GM23338 (cell line): Measurements from ENCODE around the gene MYLK. TPM values are rescaled to one million over a fixed set of nuclear protein-coding genes. Genes with fewer than 3 reads are reported as not detected.

ENCODE experiments used
- ATAC-seq: fragments of 200-7000 bp; cut with Tn5 transposase; 3 replicates; pipeline ENCODE4 v1.9.1; 2020
- DNase-seq: peaks from one replicate; pipeline ENCODE4 v3.0.0-alpha.2; 2015; ENCODE audit warnings: low spot score
- H2AFZ ChIP-seq: fragments of 200-600 bp; sonication (generic); 2 replicates; pipeline ENCODE4 v1.8.0; 2016; ENCODE audit warnings: antibody characterized with exemption, mild to moderate bottlenecking, moderate library complexity
- H3F3A ChIP-seq: fragments of 200-600 bp; sonication (generic); replicated peaks from 2 replicates; pipeline ENCODE4 v1.8.0; 2017; ENCODE audit warnings: antibody characterized with exemption, mixed run types, low read depth
- H3K27ac ChIP-seq: fragments of 200-600 bp; sonication (generic); 2 replicates; pipeline ENCODE4 v1.6.1; 2016; ENCODE audit warnings: low read depth
- H3K27me3 ChIP-seq: fragments of 200-600 bp; sonication (generic); 2 replicates; pipeline ENCODE4 v1.8.0; 2016; ENCODE audit warnings: mild to moderate bottlenecking, mixed run types, moderate library complexity; ENCODE audit not compliant: insufficient read depth
- H3K36me3 ChIP-seq: fragments of 200-600 bp; sonication (generic); 2 replicates; pipeline ENCODE4 v1.8.0; 2016; ENCODE audit warnings: mild to moderate bottlenecking; ENCODE audit not compliant: insufficient read depth
- H3K4me1 ChIP-seq: fragments of 200-600 bp; sonication (generic); 2 replicates; pipeline ENCODE4 v1.8.0; 2016; ENCODE audit warnings: mild to moderate bottlenecking, moderate library complexity; ENCODE audit not compliant: insufficient read depth
- H3K4me2 ChIP-seq: fragments of 200-600 bp; sonication (generic); 2 replicates; pipeline ENCODE4 v1.7.1; 2017; ENCODE audit warnings: mixed run types
- H3K4me3 ChIP-seq: fragments of 200-600 bp; sonication (generic); 2 replicates; pipeline ENCODE4 v1.6.1; 2016; ENCODE audit warnings: mixed run types
- H3K79me2 ChIP-seq: fragments of 200-600 bp; sonication (generic); replicated peaks from 2 replicates; pipeline ENCODE4 v1.8.0; 2017; ENCODE audit warnings: mild to moderate bottlenecking; ENCODE audit not compliant: insufficient read depth
- H3K9me2 ChIP-seq: fragments of 200-600 bp; sonication (generic); 2 replicates; pipeline ENCODE4 v1.8.0; 2017; ENCODE audit not compliant: insufficient read depth
- H4K20me1 ChIP-seq: fragments of 200-600 bp; sonication (generic); replicated peaks from 2 replicates; pipeline ENCODE4 v1.8.0; 2017; ENCODE audit warnings: mild to moderate bottlenecking; ENCODE audit not compliant: insufficient read depth
- H3K27ac Mint-ChIP-seq: 2 replicates; pipeline ENCODE4 v1.8.0; 2020; ENCODE audit warnings: inconsistent platforms, mild to moderate bottlenecking, moderate library complexity, mixed read lengths
- H3K27me3 Mint-ChIP-seq: 3 replicates; pipeline ENCODE4 v1.8.0; 2022; ENCODE audit warnings: low read depth, mild to moderate bottlenecking, moderate library complexity, mixed read lengths, inconsistent platforms; ENCODE audit not compliant: insufficient read depth, poor library complexity
- H3K36me3 Mint-ChIP-seq: 3 replicates; pipeline ENCODE4 v1.8.0; 2021; ENCODE audit warnings: low read depth, mild to moderate bottlenecking, inconsistent platforms, moderate library complexity, mixed read lengths
- H3K4me1 Mint-ChIP-seq: 3 replicates; pipeline ENCODE4 v1.8.0; 2020; ENCODE audit warnings: mild to moderate bottlenecking, inconsistent platforms, mixed read lengths
- H3K4me3 Mint-ChIP-seq: 3 replicates; pipeline ENCODE4 v1.8.0; 2021; ENCODE audit warnings: moderate library complexity, mild to moderate bottlenecking, inconsistent platforms, mixed read lengths
- H3K9me3 Mint-ChIP-seq: 3 replicates; pipeline ENCODE4 v1.8.0; 2020; ENCODE audit warnings: moderate library complexity, mild to moderate bottlenecking, inconsistent platforms, mixed read lengths
- CREB1 ChIP-seq: fragments of 250-450 bp; sonication (Bioruptor Pico); IDR thresholded peaks from 2 replicates; pipeline ENCODE4 v1.5.0; 2020; ENCODE audit warnings: low read depth, mild to moderate bottlenecking, moderate library complexity
- CTCF ChIP-seq, 2 experiments: fragments of 200-600 bp in 1 of 2; sonication (generic) in 1 of 2; conservative IDR thresholded peaks; 2 replicates each; pipeline versions ENCODE4 v1.5.1 to v1.6.1; 2016 to 2017; ENCODE audit warnings: antibody characterized with exemption in 2 of 2, low read depth in 2 of 2, mild to moderate bottlenecking in 2 of 2, moderate library complexity in 1 of 2
- EZH2phosphoT487 ChIP-seq: fragments of 200-600 bp; sonication (generic); IDR thresholded peaks from one replicate; pipeline ENCODE4 v1.8.1; 2018; ENCODE audit warnings: antibody characterized with exemption; ENCODE audit not compliant: unreplicated experiment
- POLR2AphosphoS5 ChIP-seq: IDR thresholded peaks from 2 replicates; pipeline ENCODE4 v1.6.1; 2016; ENCODE audit warnings: antibody characterized with exemption, low read depth
- STAT1 ChIP-seq: IDR thresholded peaks from one replicate; pipeline ENCODE4 v1.6.1; 2016; ENCODE audit warnings: antibody characterized with exemption; ENCODE audit not compliant: unreplicated experiment
- ZNF462 ChIP-seq: fragments of 250-450 bp; sonication (Bioruptor Pico); IDR thresholded peaks from 2 replicates; pipeline ENCODE4 v1.5.0; 2020; ENCODE audit warnings: mild to moderate bottlenecking, moderate library complexity
- polyA plus RNA-seq: library from polyadenylated mRNA; unstranded; fragments of >200 nt; fragmentation: Nextera tagmentation; extraction: Ambion mirVana; gene quantifications from 2 replicates; pipeline ENCODE4 v1.2.1, GENCODE V29; 2016
- total RNA-seq: library from RNA; depleted of rRNA; stranded (reverse); fragments of >200 nt; shearing (Covaris generic); gene quantifications from 2 replicates; pipeline ENCODE4 v1.2.3, GENCODE V29; 2014
- TF ChIP-seq, protein P1 (sequence below): IDR thresholded peaks from 2 replicates; pipeline ENCODE4 v1.6.1; 2016; ENCODE audit warnings: antibody characterized with exemption
- TF ChIP-seq, protein P2 (sequence below): IDR thresholded peaks from one replicate; pipeline ENCODE4 v1.6.1; 2018; ENCODE audit warnings: antibody characterized with exemption; ENCODE audit not compliant: unreplicated experiment

MYLK gene
- total and polyA plus RNA-seq, 2 experiments from 2014 or later: 11.5 to 17.9 TPM

- ATAC-seq (peak; percentile 49), DNase-seq (no peak)
- H3K4me1 Mint-ChIP-seq: peaks cover 13% of the 10 kb centered on the region
- peaks cover 4% of the 10 kb centered on the region for H3K27me3 Mint-ChIP-seq
- H3K36me3 Mint-ChIP-seq: peaks cover 8% of the 10 kb centered on the region; the same call in 1 of the 3 replicates
- Histone ChIP-seq H3K27ac (no peak overlapping the region), H4K20me1 (no peaks in the 10 kb centered on the region), H3K79me2 (no peaks in the 10 kb centered on the region), H3K4me1 (peaks cover 5% of the 10 kb centered on the region; the same call in 1 of the 2 replicates), H3K4me2 (no peak overlapping the region), H3K36me3 (no peaks in the 10 kb centered on the region), H3K27me3 (no peaks in the 10 kb centered on the region), H3K9me2 (no peaks in the 10 kb centered on the region), H2AFZ (no peak overlapping the region), H3F3A (no peaks in the 10 kb centered on the region), H3K4me3 (no peak overlapping the region)
- TF ChIP-seq, protein P1, sequence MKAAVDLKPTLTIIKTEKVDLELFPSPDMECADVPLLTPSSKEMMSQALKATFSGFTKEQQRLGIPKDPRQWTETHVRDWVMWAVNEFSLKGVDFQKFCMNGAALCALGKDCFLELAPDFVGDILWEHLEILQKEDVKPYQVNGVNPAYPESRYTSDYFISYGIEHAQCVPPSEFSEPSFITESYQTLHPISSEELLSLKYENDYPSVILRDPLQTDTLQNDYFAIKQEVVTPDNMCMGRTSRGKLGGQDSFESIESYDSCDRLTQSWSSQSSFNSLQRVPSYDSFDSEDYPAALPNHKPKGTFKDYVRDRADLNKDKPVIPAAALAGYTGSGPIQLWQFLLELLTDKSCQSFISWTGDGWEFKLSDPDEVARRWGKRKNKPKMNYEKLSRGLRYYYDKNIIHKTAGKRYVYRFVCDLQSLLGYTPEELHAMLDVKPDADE: no peak
- no peak for TF ChIP-seq STAT1
- no peak for TF ChIP-seq ZNF462 (CRISPR knock-in tag)
- TF ChIP-seq CTCF (conservative IDR thresholded peaks at IDR 0.05; ENCODE audit: low read depth in 2 of 2): no peak
- no peak for TF ChIP-seq POLR2AphosphoS5
- TF ChIP-seq EZH2phosphoT487: no peak
- TF ChIP-seq, protein P2, sequence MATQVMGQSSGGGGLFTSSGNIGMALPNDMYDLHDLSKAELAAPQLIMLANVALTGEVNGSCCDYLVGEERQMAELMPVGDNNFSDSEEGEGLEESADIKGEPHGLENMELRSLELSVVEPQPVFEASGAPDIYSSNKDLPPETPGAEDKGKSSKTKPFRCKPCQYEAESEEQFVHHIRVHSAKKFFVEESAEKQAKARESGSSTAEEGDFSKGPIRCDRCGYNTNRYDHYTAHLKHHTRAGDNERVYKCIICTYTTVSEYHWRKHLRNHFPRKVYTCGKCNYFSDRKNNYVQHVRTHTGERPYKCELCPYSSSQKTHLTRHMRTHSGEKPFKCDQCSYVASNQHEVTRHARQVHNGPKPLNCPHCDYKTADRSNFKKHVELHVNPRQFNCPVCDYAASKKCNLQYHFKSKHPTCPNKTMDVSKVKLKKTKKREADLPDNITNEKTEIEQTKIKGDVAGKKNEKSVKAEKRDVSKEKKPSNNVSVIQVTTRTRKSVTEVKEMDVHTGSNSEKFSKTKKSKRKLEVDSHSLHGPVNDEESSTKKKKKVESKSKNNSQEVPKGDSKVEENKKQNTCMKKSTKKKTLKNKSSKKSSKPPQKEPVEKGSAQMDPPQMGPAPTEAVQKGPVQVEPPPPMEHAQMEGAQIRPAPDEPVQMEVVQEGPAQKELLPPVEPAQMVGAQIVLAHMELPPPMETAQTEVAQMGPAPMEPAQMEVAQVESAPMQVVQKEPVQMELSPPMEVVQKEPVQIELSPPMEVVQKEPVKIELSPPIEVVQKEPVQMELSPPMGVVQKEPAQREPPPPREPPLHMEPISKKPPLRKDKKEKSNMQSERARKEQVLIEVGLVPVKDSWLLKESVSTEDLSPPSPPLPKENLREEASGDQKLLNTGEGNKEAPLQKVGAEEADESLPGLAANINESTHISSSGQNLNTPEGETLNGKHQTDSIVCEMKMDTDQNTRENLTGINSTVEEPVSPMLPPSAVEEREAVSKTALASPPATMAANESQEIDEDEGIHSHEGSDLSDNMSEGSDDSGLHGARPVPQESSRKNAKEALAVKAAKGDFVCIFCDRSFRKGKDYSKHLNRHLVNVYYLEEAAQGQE: no peak
- TF ChIP-seq CREB1 (CRISPR knock-in tag): no peak
- H3K4me3 Mint-ChIP-seq: no peak overlapping the region
- no peak overlapping the region for H3K27ac Mint-ChIP-seq
- no peaks in the 10 kb centered on the region for H3K9me3 Mint-ChIP-seq
These were observed 201.2 kb downstream of the MYLK start for GRCh38 chr3:123682781-123683504.
